Hippocampal formation (tissue), 2 donors: Measurements from ENCODE around the gene GHRH.

Experiments
- DNase-seq, 2 donors: peaks; one replicate each; lab custom pipeline; 2025; lab: John Stamatoyannopoulos, UW

GHRH gene

DNA sequence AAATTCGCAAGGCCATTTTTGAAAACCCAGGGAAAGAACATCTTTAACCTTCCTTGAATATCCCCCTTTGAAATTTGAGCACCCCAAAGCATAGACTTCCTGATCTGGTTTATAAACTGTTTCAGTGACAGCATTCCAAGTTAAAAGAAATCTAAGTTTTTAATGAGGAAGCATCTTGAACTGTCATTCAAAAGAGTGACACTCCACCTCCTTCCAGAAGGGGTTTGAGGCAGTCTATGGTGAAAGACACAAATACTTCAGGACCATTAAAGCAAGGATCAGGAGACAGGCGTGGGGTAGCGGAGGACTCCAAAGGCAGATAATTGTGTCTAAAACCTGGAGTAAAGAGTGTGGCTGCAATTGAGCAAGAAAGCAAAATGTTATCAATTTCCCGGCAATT is 691 bp downstream of the GHRH start:
- DNase-seq = no peak

DNA sequence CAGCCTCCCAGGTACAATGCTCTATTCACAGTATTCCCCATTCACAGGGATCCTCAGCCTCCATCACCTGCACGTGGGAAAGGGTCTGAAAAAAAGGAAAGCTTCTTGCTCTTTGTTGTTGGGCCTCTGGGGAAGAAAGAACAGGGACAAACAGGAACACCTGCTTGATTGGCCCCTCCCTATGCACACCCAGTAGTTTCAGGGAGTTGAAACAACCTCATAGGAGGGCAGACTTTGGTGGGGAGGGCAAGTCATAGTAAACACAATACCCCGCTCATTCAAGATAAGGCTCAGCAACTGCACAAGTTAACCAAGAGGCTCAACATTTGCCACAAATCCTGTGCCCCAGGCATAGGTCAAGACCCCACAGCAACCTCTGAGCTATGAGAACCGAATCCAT is 1.7 kb downstream of the GHRH start:
- no peak for DNase-seq

GRCh38 chr20:37259031-37259430 is 2.6 kb downstream of the GHRH start:
- no peak for DNase-seq

DNA sequence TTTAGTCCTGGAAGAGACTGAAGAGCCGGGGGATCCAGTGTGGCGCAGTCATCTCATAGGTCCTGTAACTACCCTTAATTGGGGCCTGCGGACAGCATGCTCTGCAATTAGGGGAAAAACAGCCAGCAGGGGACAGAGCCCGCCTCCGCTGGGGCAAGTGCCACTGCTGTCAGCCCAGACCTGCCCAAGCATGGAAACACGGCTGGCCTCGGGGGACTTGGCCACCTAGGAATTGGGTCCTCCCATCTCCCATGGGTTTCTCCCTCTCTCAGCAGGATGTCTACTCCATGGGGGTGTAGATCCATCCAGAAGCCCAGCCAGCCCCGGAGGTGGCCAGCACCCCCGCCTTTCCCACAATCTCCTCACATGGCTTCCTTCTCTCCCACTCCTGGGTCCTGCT is 3.6 kb downstream of the GHRH start:
- DNase-seq = no peak

DNA sequence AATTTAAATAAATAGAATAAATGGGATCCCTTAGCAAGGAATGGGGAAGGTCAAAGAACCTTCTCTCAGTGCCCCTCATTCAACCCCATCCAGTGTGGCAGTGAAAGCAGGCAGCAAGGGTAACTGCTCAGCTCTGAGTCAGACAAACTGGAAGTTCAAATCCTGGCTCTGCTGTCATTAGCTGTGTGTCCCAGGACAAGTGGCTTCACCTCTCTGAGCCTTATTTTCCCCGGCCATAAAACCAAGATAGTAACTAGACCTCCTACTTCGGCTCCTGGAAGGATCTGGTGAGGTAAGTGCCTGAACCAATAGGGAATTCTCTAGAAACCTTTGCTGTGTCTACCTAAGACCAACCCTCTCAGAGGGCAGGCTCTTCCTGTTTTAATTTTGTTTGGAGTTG is 4.1 kb downstream of the GHRH start:
- no peak for DNase-seq

DNA sequence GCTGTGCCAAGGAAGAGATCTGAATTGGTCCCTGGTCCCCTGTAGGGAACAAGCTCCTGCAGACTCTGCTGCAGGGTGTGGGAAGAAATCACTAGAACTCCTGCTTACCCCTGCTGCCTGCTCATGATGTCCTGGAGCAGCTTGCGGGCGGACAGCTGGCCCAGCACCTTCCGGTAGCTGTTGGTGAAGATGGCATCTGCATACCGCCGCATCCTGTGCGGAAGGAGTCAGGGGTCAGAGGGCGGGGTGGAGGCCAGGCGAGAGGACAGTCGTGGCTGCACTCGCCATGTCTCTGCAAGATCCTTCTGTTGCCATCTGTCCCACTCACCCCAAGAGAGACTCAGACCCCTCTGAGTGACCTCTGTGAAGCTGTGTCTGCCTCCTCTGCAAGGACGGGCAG is 5.3 kb downstream of the GHRH start:
- no peak for DNase-seq

DNA sequence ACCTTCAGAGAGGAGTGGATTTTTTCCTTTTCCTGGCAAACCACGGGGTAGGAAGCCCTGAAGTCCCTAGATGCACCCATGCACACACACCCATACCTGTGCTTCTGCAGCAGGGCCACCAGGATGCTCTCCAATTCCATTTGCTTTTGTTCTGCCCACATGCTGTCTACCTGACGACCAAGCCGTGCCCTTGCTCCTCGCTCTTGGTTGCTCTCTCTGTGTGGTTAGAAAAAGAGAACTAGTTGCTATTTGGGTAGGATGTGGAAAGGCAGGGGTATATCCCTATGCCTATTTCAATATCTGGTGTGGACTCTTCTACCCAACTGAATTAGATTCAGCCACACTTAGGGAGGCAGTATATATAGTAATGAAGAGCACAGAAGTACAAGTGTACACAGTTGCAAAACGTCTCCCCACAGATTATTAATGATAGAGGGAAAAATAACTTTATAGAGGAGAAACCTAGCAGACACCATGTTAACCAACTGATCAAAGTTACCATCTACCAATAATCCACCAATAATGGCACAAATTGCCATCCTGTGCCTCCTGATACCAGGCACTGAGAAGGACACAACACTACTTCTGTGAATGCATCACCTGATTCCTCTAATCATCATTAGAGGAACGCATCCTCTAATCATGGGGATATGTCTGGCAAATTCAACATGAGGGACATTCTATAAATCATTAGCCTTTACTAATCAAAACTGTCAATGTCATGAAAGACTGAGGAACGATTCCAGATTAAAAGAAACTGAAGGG is 7.3 kb downstream of the GHRH start:
- DNase-seq = no peak

GRCh38 chr20:37253087-37253486 is 8.5 kb downstream of the GHRH start:
- no peak for DNase-seq

DNA sequence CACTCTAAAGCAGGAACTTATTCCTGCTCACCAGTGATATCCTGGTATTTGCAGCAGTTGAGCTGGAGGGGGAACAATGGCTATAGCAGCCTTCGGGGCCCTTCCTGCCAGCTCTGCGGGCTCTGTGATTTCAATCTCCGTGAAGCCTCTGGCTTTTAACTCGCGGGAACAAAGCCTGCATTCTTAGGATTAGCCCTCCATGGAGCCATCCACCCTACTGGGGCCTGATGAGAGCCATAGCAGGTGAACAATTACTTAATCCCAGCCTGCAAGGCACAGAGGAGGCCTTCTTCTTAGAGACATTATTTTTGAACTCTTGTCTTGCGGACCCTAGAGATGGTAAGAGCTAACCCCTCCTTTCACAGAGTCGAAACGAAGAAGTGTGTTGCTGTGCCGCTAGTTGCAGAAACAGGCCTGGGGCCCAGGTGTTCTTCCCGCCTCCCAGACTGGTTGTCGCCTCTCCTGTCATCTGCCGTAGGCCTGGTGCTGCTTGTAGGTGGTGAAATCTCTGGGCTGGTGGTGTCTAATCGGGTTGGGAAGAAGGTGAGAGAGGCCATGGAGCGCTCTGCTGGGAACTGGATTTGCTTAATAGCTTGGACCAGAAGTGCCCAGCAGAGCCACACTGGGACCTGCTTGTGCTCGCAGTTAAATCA is 9.7 kb downstream of the GHRH start:
- peak in 1 of 2 donors; percentile 23 for DNase-seq

GRCh38 chr20:37249304-37249703 is 12.3 kb downstream of the GHRH start:
- DNase-seq = no peak

DNA sequence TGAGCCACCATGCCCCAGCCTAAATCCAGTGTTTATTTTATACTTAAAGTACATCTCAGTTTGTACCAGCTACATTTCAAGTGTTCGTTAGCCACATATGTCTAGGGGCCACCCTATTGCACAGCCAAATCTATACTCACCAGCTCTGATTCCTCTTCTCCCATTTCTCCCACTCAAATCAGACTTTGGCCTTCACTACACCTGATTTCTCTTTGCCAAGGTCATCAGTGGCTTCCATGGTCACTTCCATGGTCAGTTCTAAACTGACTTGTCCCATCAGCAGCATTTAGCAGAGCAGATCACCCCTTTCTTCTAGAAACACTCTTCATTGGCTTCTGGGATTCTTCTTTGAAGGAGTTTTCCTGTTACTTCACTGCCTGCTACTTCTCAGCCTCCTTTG is 14.1 kb downstream of the GHRH start:
- DNase-seq = no peak

DNA sequence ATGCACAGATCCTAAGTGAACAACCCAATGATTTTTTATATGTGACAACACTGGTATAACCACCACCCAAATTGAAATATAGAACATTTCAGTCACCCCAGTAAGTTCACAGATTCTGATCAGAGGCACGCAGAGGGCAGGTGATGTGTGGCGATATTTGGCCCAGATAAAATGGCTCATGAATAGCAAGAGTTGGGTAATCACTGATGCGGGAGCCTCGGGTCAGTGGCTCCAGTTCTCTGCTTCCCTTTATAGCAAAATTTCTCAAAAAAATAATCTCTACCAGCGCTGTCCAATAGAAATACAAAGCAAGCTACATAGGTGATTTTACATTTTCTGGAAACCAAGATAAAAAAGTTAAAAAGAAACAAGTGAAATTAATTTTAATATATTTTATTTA is 14.9 kb downstream of the GHRH start:
- no peak for DNase-seq

DNA sequence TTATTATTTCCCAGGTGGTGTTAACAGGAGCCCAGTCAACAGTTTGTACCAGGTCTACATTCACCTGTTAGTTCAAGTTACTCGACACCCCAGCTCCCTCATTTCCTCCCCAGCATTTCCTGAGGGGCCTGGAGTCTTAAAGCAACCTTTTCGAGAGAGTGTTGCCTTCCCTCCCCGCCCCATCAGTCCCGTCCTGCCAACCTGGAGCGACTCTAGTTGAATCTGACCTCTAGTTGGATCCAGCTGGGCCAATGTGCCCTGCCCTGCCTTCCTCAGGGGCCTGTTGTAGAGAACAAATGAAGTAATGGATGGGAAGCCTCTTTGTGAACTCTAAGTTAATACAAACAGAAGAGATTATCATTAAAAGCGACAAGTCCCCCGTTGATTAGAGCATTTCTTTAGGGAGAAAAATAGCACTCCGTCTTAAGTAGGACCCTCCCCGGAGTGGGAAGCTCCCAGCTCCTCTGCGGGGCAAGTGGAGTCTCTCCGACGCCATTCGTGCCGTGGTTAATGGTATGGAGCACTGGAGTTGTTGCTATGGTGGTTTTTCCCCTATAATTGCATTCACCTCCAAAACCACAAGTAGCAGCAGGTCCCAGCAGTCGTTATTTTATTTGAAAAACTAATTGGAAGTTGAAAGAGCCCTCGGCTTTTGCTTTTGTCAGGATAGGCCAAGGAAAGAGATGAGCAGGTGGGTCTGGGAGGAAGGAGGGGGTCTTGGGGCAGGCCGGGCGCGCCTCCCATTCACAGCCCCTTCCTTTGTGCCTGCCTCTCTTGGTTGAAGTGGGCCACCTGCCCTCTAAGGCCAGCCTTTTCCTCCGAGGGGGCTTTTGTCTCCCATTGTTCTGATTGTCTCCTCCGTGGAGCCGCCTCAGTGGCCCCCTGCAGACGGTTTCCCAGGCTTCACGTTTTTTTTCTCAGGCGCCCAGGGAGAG is 16.1 kb downstream of the GHRH start:
- no peak for DNase-seq

GRCh38 chr20:37244572-37244957 is 17.0 kb downstream of the GHRH start:
- DNase-seq = no peak

- peak in 1 of 2 donors; percentile 16 for DNase-seq
Observed at GRCh38 chr20:37243937-37244571, 17.6 kb downstream of the GHRH start.

- no peak for DNase-seq
Observed at GRCh38 chr20:37243076-37243936, 18.3 kb downstream of the GHRH start.

GRCh38 chr20:37242503-37242902 is 19.1 kb downstream of the GHRH start:
- no peak for DNase-seq

DNA sequence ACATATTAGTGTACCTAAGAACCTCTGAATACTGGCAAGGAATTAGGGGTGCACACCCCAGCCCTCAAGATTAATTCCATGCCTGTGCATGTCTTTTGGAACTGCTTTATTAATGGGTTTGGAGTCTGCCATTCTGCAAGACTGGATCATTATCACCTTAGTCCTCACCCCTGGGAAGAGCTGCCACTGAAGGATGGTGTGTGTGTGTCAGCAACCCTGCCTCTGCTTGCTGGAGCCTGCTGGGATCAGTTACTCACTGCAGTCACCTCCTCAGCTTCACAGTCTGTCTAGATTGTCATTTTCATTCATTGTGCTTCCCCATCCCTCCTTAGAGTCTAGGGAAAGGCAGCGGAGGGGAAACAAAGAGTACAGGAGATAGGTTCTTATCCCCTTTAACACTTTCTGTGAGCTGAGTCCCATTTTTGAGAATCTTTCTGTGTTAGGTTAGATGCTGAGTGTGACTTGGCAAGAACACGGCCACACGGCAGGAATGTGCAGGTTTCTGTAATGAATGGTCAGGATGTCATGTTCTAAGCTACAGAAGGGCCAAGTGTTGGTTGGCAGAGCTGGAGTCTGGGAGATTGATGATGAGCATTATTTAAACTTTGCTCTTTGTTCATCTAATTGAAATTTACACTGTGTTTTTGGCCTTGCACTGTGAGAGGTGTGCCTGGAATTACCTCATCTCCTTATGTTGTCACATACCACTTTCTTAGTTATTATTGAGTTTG is 21.1 kb downstream of the GHRH start:
- no peak for DNase-seq

DNA sequence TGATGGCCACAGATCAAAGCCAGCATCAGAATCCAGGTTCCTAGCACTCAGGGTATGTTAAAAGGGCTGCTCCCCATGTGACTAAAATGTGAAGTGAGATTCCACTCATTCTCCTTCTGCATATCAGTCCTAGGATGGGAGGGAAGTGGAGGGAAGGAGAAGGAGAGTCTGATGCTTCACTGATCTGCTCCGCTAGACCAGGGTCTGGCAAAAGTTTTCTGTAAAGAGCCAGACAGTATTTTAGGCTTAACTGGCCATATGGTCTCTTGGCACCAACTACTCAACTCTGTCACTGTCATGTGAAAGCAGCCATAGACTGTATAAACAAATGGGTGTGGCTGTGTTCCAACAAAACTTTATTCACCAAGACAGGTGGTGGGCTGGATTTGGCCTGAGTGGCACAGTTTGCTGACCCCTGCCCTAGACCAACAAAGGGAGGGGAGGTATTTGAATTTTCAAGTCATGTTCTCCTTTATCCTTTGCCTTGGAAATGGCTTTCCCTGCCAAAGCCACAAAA is 22.6 kb downstream of the GHRH start:
- DNase-seq = no peak

DNA sequence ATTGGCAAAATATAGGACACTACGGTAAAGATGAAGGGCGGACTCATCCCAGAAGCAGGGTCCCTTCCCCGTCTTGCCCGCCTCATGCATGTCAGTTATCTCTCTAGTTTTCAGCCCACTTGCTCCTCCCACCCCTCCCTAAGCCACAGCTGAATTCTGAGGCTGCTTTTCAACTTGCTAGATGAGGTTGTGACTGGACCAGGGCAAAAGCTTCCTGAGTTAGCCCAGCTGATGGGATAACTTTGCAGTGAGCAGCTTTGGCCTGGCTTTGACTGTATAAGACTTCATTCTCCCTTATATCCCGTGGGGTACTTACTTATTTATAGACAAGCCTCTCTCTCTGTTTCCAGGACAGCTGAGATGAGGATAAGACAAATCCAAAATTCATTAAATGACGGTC is 23.2 kb downstream of the GHRH start:
- no peak for DNase-seq
